NCI-H526 treated with DMSO at 0.1 percent for 48 hours (cell line): Measurements from ENCODE around the gene NUP210L.

Experiments used
- DNase-seq: peaks from one replicate; lab custom pipeline; 2025; lab: John Stamatoyannopoulos, UW

NUP210L gene

GRCh38 chr1:153963850-153964331 is 191.0 kb downstream of the NUP210L start:
- DNase-seq, result no peak

DNA sequence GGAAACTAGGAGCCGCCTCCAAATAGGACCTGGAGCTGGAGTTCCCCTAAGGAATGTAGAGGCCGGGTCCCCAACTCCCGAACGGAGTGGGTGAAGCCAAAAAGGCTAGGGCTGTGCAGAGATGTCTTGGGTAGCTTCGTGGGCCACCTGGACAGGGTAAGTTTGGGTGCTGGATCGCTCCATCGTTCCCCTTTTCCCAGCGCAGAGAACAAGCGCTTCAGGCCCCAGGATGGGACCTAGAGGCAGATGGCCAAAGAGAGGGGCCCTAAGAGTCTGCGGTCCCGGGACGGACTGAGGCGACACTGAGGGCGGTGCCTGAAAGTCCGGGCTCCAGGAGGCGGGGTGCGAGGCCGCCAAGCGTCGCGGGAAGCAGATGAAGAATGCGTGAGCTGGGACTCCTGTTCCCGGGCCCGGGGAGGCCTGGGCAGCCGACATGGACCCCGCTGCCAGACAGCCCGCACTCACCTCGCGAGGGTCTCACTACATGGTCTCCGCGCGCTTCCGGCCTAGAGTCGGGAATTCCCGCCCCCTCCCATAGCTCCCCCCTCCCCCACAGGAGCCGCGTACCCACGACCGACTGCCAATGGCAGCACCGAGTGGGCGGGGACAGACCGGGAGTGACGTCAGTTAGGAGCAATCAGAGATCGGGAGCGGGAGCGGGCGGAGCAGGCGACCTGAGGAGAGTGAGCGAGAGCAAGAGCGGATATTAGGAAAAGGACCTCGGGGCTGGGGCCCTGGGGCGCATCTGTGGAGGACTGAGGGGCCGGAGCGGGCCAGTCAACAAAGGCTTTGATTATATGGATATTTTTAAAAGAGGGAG is 191.6 kb downstream of the NUP210L start, which contains the start of gene SLC39A1:
TSS of gene SLC39A1 (minus strand) at position 508 of the 820 bp plus-strand sequence. CDS start 822 bp downstream, outside the sequence.
- peak; percentile 100 for DNase-seq

DNA sequence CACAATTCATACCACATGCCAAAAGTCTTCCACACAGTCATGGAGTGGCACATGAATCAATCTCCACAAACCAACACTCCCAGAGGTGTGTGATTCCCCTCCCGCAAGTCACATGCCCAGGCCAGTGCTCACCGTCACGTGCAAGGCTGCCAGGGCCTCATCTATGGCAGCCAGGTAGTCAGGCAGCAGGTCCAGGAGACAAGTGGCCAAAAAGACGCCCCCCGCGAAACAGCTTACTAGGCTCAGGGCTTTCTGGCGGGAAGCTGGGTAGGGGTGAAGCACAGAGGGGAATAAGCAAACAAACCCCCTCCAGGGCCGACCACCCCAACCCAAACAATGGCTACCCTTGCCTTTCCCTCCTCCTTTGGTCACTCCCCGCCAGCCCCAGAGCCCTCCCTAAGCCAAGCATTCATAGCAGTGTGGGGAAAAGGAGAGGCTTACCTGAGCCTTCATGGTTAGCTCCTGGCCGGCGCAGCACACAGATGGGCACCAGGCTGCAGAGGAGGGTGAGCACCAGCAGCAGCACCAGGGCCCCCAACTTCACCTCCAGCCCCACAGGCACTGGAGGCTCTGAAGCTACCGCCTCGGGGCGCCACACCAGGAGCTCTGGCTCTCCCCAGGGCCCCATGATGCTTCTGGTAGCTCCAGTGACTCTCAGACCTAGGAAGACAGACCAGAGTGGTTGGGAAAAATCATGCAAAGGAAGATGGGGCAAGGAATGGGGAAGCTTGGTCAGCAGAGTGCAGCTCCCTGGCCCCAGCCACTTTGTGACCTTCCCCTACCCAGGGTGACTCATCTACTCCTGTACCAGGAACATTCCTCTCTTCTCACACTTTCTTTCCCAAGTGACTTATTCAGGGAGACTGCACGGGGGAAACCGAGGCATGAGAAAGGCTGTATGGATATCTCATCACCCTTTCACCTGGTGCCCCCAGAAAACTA is 192.5 kb downstream of the NUP210L start:
- no peak for DNase-seq

DNA sequence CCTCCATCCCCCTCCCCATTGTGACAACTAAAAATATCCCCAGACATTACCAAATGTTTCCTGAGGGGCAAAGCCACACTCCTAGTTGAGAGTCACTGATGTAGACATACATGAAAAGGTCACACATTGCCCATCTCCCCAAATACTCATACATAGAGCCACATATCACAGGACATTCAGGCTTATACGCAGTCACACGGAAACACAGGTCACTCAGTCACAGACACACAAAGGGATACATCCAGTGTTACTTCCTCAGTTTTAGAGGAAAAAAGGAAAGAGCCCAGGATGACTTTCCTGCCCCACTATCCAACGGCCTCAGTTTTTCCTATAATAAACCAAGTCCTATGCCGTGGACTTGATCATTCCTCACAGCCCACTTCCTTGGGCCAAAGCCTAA is 193.5 kb downstream of the NUP210L start:
- DNase-seq, result no peak

DNA sequence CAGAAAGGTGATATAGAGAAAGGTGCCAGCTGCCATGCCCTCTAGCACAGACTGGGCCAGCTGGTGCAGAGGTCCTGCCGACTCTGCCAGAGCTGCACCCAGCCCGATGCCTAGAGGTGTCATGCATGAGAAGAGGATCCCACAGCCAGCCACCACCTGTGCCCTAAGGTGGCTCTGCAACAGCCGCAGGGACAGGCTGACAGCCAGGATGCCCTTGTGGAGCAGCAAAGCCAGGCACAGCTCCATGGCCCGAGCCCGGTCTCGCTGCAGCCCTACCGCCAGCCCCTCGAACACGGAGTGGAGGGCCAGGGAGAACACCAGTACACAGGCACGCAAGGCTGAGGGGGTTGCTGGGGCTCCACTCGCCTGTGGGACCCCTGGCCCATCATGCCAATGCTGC is 194.7 kb downstream of the NUP210L start:
- DNase-seq, result no peak

GRCh38 chr1:153959454-153959853 is 195.4 kb downstream of the NUP210L start:
- DNase-seq, result no peak

- DNase-seq, result no peak
Measured at GRCh38 chr1:153958961-153959260, 196.0 kb downstream of the NUP210L start.

- DNase-seq, result peak; percentile 100
Measured at GRCh38 chr1:153958111-153958960, 196.5 kb downstream of the NUP210L start, which contains the start of gene CRTC2. TSS of gene CRTC2 (minus strand) at chr1:153958612. CDS start at chr1:153958497, 115 bp downstream.

DNA sequence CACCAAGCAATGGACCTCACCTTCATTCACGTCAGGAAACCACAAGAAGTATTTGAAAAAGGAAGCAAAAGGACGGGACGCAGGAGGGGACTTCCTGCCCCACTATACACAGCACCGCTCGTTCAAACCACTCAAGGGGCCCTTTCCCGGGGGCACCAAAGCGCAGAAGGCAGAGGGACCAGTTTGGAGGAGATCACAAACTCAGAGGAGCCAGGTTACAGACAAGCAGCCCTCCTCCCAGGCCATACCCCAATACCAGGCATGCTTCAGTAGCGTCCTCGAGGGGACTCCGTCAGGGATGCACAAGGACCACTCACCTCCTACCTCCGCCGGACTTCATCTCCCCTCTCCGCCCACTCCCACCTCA is 197.1 kb downstream of the NUP210L start:
- DNase-seq, result no peak

GRCh38 chr1:153956997-153957715 is 197.7 kb downstream of the NUP210L start:
- DNase-seq, result no peak

- no peak for DNase-seq
Measured at GRCh38 chr1:153954826-153955225, 200.0 kb downstream of the NUP210L start.

DNA sequence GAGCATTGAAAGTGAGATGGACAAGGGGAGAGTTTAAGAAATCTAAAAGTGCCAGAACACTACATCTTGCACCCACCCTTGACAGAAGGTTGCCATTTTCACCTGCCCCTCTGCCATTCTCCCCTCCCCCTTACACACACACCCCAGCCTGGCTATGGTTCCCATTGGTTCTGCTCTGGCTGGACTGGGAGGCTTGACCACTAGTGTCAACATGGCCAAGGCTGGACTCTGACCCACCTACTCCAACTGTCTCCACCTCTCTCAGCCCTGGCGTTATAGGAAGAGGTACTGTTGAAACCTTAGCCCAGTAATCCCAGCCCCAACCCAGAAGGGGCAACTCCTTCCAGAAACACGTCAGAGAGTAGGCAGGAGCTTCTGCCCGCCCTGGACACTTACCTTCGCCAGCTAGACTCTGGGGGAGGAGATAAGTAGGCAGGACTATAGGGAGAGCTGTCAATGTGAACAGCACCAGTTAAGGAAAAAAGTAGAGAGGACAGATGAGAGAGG is 201.0 kb downstream of the NUP210L start:
- no peak for DNase-seq

- no peak for DNase-seq
Measured at GRCh38 chr1:153951801-153952200, 203.1 kb downstream of the NUP210L start.

DNA sequence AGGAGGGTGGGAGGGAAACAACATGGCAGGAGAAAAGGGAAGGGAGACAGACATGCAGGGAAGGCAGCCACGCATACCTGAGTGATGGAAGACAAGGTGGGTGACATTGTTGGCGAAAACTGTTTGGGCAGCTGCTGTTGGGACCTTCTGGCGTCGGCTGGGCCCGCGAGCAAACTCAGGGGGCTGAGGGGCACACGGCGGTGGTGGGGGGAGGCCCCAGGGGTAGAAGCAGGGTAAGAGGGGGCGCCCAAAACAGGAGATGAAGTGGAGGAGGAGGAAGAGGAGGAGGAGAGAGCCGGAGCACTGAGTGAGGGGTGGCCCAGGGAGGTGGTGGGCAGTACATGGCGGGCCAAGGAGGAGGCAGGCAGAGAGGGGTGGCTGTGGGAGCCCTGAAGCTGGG is 203.7 kb downstream of the NUP210L start:
- no peak for DNase-seq

- peak; percentile 87 for DNase-seq
Measured at GRCh38 chr1:153946622-153947241, 208.1 kb downstream of the NUP210L start, which contains the start of gene DENND4B. TSS of gene DENND4B (minus strand) at chr1:153946718. CDS start at chr1:153944374, 2,344 bp downstream.

- DNase-seq, result peak; percentile 73
Measured at GRCh38 chr1:153945795-153946621, 208.9 kb downstream of the NUP210L start.

DNA sequence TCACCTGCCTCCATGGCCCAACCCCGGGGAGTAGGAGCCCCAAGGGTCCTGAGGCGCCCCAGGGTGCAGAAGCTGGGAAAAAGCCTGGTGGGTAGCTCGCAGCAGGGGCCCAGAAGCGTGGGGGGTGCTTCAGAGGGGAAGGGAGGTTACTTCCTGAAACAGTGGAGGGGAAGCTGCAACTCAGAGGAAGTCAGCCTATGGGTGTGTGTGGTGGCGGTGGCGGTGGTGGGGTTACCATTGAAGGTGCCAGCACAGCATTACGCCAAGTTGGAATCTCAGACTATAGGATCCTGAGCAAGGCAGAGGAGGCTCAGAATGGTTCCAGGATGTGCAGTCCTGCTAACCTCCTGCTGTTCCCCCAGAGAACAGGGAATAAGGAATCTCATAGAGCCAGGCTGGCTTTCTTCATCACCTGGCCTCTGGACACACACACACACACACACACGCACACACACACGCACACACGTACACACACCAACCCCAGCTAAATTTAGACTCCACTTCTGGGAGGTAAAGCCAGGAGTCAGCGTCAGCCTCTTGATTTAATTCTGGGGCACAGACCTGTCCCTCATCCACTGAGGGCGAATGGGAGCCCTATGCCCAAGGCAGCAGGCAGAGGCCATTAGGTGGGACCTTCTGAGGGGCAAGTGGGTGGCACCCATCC is 209.6 kb downstream of the NUP210L start:
- no peak for DNase-seq

GRCh38 chr1:153944827-153945117 is 210.1 kb downstream of the NUP210L start:
- no peak for DNase-seq
